ENCODE data around the gene OSM.

DNA sequence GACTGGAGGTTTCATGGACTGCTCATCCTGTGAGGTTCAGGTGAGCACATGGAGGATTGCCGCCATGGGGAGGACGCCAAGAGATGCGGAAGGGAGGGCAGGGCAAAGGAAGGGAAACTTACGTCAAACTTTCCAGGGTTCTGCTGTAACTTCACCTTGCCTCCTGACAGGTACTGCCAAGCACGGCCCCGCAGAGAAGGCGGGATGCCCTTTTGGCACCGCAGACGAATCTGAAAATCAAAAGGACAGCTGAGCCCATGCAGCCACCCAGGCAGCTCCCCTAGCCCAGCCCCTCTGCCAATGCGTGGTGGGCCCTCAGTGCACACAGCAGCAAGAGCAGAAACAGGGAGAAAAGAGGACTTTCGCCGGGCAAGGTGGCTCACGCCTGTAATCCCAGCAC, 32.7 kb upstream of the OSM start:
- TF ChIP-seq, protein P1, sequence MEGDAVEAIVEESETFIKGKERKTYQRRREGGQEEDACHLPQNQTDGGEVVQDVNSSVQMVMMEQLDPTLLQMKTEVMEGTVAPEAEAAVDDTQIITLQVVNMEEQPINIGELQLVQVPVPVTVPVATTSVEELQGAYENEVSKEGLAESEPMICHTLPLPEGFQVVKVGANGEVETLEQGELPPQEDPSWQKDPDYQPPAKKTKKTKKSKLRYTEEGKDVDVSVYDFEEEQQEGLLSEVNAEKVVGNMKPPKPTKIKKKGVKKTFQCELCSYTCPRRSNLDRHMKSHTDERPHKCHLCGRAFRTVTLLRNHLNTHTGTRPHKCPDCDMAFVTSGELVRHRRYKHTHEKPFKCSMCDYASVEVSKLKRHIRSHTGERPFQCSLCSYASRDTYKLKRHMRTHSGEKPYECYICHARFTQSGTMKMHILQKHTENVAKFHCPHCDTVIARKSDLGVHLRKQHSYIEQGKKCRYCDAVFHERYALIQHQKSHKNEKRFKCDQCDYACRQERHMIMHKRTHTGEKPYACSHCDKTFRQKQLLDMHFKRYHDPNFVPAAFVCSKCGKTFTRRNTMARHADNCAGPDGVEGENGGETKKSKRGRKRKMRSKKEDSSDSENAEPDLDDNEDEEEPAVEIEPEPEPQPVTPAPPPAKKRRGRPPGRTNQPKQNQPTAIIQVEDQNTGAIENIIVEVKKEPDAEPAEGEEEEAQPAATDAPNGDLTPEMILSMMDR (IDR thresholded peaks at IDR 0.05), result no peak
- TF ChIP-seq POLR2AphosphoS5 (IDR thresholded peaks at IDR 0.05), result no peak
- no peak for TF ChIP-seq POLR2A (IDR thresholded peaks at IDR 0.05)
